DND-41 (cell line): ENCODE results near the gene TSC2.
"Not testable (repeated sequence)": the region's sequence is repeated elsewhere in the genome, so short reads cannot be mapped to it uniquely, and the experiment has no call there.

Source experiments
- ATAC-seq: fragments of 200-7000 bp; cut with Tn5 transposase; 3 replicates; pipeline ENCODE4 v1.9.1; 2021; ENCODE audit warnings: low read depth; ENCODE audit not compliant: insufficient read depth
- DNase-seq: peaks from one replicate; pipeline ENCODE4 v3.0.0-alpha.2; 2020
- H2AFZ ChIP-seq: 2 replicates; pipeline ENCODE4 v1.6.0; 2012; ENCODE audit warnings: low read depth, low read length
- H3K27ac ChIP-seq: 2 replicates; pipeline ENCODE4 v1.5.1; 2012; ENCODE audit warnings: low read length, inconsistent platforms
- H3K27me3 ChIP-seq: fragments of 200-600 bp; sonication (generic); 2 replicates; pipeline ENCODE4 v1.6.0; 2012; ENCODE audit warnings: low read length, mild to moderate bottlenecking, inconsistent platforms; ENCODE audit not compliant: insufficient read depth, poor library complexity
- H3K36me3 ChIP-seq: 2 replicates; pipeline ENCODE4 v1.5.1; 2012; ENCODE audit warnings: low read length, inconsistent platforms; ENCODE audit not compliant: insufficient read depth
- H3K4me1 ChIP-seq: 2 replicates; pipeline ENCODE4 v1.5.1; 2012; ENCODE audit warnings: mild to moderate bottlenecking, low read length; ENCODE audit not compliant: insufficient read depth
- H3K4me2 ChIP-seq: 2 replicates; pipeline ENCODE4 v1.6.0; 2012; ENCODE audit warnings: mild to moderate bottlenecking, moderate library complexity, low read length, inconsistent platforms; ENCODE audit not compliant: insufficient read depth
- H3K4me3 ChIP-seq, 2 experiments: fragments of 200-600 bp in 1 of 2; shearing (Covaris generic) in 1 of 2; 2 replicates each; pipeline ENCODE4 v1.5.1; 2012 to 2016; ENCODE audit warnings: inconsistent platforms in 2 of 2, low read length in 2 of 2, mild to moderate bottlenecking in 2 of 2, low read depth in 1 of 2, moderate library complexity in 1 of 2
- H3K79me2 ChIP-seq: 2 replicates; pipeline ENCODE4 v1.6.0; 2012; ENCODE audit warnings: low read length, inconsistent platforms; ENCODE audit not compliant: insufficient read depth
- H3K9ac ChIP-seq: 2 replicates; pipeline ENCODE4 v1.6.0; 2012; ENCODE audit warnings: low read depth, mild to moderate bottlenecking, inconsistent platforms, low read length, moderate library complexity
- H3K9me3 ChIP-seq: 2 replicates; pipeline ENCODE4 v1.5.1; 2012; ENCODE audit warnings: low read length, moderate library complexity, mild to moderate bottlenecking, inconsistent platforms; ENCODE audit not compliant: insufficient read depth, severe bottlenecking
- H4K20me1 ChIP-seq: 2 replicates; pipeline ENCODE4 v1.6.0; 2012; ENCODE audit warnings: low read length; ENCODE audit not compliant: insufficient read depth
- CTCF ChIP-seq: IDR thresholded peaks from 2 replicates; pipeline ENCODE4 v1.5.1; 2012; ENCODE audit warnings: borderline replicate concordance, low read length, moderate library complexity, mild to moderate bottlenecking; ENCODE audit not compliant: poor library complexity, severe bottlenecking; ENCODE audit errors: extremely low read depth
- EZH2 ChIP-seq: IDR thresholded peaks from 3 replicates; pipeline ENCODE4 v1.6.1; 2012; ENCODE audit warnings: borderline replicate concordance, low read depth, mild to moderate bottlenecking, moderate library complexity, low read length, inconsistent platforms; ENCODE audit not compliant: severe bottlenecking

Gene TSC2

GRCh38 chr16:2121853-2122252 is 74.1 kb downstream of the TSC2 start:
- Histone ChIP-seq H3K27ac (no peak overlapping the region), H3K79me2 (peaks cover 41% of the 10 kb centered on the region), H3K9ac (no peak overlapping the region), H3K4me2 (no peak overlapping the region), H3K4me3 (no peak overlapping the region), H4K20me1 (peaks cover 27% of the 10 kb centered on the region), H3K36me3 (no peaks in the 10 kb centered on the region), H3K27me3 (no peaks in the 10 kb centered on the region), H3K4me1 (no peaks in the 10 kb centered on the region), H2AFZ (no peak overlapping the region), H3K9me3 (no peaks in the 10 kb centered on the region)
- DNase-seq (no peak), ATAC-seq (no peak)
- TF ChIP-seq CTCF (no peak), EZH2 (no peak)

GRCh38 chr16:2122429-2122828 is 74.6 kb downstream of the TSC2 start:
- Histone ChIP-seq H3K9me3 (no peaks in the 10 kb centered on the region), H4K20me1 (peaks cover 33% of the 10 kb centered on the region), H3K4me2 (no peak overlapping the region), H3K4me1 (no peaks in the 10 kb centered on the region), H3K4me3 (no peak overlapping the region), H3K27me3 (no peaks in the 10 kb centered on the region), H3K36me3 (no peaks in the 10 kb centered on the region), H3K27ac (no peak overlapping the region), H2AFZ (no peak overlapping the region), H3K9ac (no peak overlapping the region), H3K79me2 (peaks cover 46% of the 10 kb centered on the region)
- TF ChIP-seq CTCF: no peak
- TF ChIP-seq EZH2: no peak
- ATAC-seq (no peak), DNase-seq (no peak)

GRCh38 chr16:2122934-2123683 is 75.3 kb downstream of the TSC2 start:
- H3K27me3 ChIP-seq, H3K4me1 ChIP-seq, H3K36me3 ChIP-seq, H3K9ac ChIP-seq, H3K4me2 ChIP-seq, DNase-seq, ATAC-seq, H3K4me3 ChIP-seq, H2AFZ ChIP-seq, H3K9me3 ChIP-seq, H3K27ac ChIP-seq: not testable (repeated sequence)
- Histone ChIP-seq H3K79me2 (peaks cover 48% of the 10 kb centered on the region), H4K20me1 (peaks cover 35% of the 10 kb centered on the region)

- not testable (repeated sequence) for H3K27ac ChIP-seq, DNase-seq, H3K4me3 ChIP-seq, ATAC-seq, H3K4me2 ChIP-seq, H2AFZ ChIP-seq, H3K36me3 ChIP-seq, H3K9me3 ChIP-seq, H3K27me3 ChIP-seq, H3K9ac ChIP-seq, H3K4me1 ChIP-seq
- peaks cover 38% of the 10 kb centered on the region for H4K20me1 ChIP-seq
- peaks cover 48% of the 10 kb centered on the region for H3K79me2 ChIP-seq
Observed at GRCh38 chr16:2123706-2124376, 76.1 kb downstream of the TSC2 start.

GRCh38 chr16:2124377-2124693 is 76.5 kb downstream of the TSC2 start:
- H4K20me1 ChIP-seq: peaks cover 38% of the 10 kb centered on the region
- H3K4me2 ChIP-seq, H3K27me3 ChIP-seq, H3K9me3 ChIP-seq, H3K27ac ChIP-seq, H3K9ac ChIP-seq, H2AFZ ChIP-seq, H3K36me3 ChIP-seq, H3K4me3 ChIP-seq, DNase-seq, ATAC-seq: not testable (repeated sequence)
- H3K79me2 ChIP-seq: peaks cover 48% of the 10 kb centered on the region
- H3K4me1 ChIP-seq: peaks cover 11% of the 10 kb centered on the region

- not testable (repeated sequence) for H3K4me2 ChIP-seq, H3K9ac ChIP-seq, DNase-seq, ATAC-seq, H3K27ac ChIP-seq, H3K36me3 ChIP-seq, H2AFZ ChIP-seq, H3K9me3 ChIP-seq, H3K4me3 ChIP-seq, H3K27me3 ChIP-seq
- peaks cover 38% of the 10 kb centered on the region for H4K20me1 ChIP-seq
- peaks cover 14% of the 10 kb centered on the region for H3K4me1 ChIP-seq
- H3K79me2 ChIP-seq: peaks cover 50% of the 10 kb centered on the region
Observed at GRCh38 chr16:2124694-2125444, 77.1 kb downstream of the TSC2 start.
